Measurements from ENCODE around the gene ADK.

- TF ChIP-seq POLR2AphosphoS5 (IDR thresholded peaks at IDR 0.05; ENCODE audit: insufficient read depth, low read depth, low read length) (no peak), CTCF (IDR thresholded peaks at IDR 0.05; ENCODE audit: extremely low read depth in 1 of 2, insufficient read depth in 1 of 2, low read depth in 1 of 2, low read length in 2 of 2) (no peak), GATA2 (IDR thresholded peaks at IDR 0.05; ENCODE audit: insufficient read depth, insufficient read length, low read depth, low read length) (no peak), EZH2 (IDR thresholded peaks at IDR 0.05; ENCODE audit: borderline replicate concordance, low read depth, low read length, severe bottlenecking) (no peak), POLR2A (IDR thresholded peaks at IDR 0.05; ENCODE audit: low read depth, low read length) (no peak), FOS (IDR thresholded peaks at IDR 0.05; ENCODE audit: borderline replicate concordance, insufficient read depth, low read length) (no peak), JUN (IDR thresholded peaks at IDR 0.05; ENCODE audit: borderline replicate concordance, insufficient read depth, insufficient read length, low read depth) (no peak), MYC (IDR thresholded peaks at IDR 0.05; ENCODE audit: low read depth, low read length) (no peak)
- TF ChIP-seq, protein P1, sequence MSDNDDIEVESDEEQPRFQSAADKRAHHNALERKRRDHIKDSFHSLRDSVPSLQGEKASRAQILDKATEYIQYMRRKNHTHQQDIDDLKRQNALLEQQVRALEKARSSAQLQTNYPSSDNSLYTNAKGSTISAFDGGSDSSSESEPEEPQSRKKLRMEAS (IDR thresholded peaks at IDR 0.05; ENCODE audit: insufficient read depth, insufficient read length): no peak
Measured at GRCh38 chr10:74371696-74372095, 220.7 kb downstream of the ADK start.

All from endothelial cell of umbilical vein (primary cell).